K562 treated with DMSO at 1 percent for 24 hours (cell line): ENCODE measurements around the gene ATXN2L. TPM values are rescaled to one million over a fixed set of nuclear protein-coding genes. Genes with fewer than 3 reads are reported as not detected.

Experiments
- total RNA-seq: library from RNA; unstranded; fragments of 300-600 nt; gene quantifications from 2 replicates; pipeline ENCODE4 v1.2.3, GENCODE V29; 2022; ENCODE audit warnings: low read depth; ENCODE audit not compliant: insufficient read depth

The ATXN2L gene
- 275 and 280 TPM in 2 replicates for total RNA-seq

GRCh38 chr16:28822520-28823290 is at the start of gene ATXN2L:
ATXN2L (plus strand) TSS chr16:28822999; CDS start chr16:28823260, 261 bp downstream.

GRCh38 chr16:28846080-28846932 is 23.5 kb downstream of the ATXN2L start, which contains the start of gene TUFM:
TUFM (minus strand) TSS chr16:28846348; CDS start chr16:28846269, 79 bp downstream.

GRCh38 chr16:28878083-28878926 is 55.5 kb downstream of the ATXN2L start, which contains the start of gene ATP2A1:
ATP2A1 (plus strand) TSS chr16:28878488; CDS start chr16:28878672, 184 bp downstream.

Other genes starting within 250 kb of the ATXN2L start
- 6.9 and 9.0 TPM in 2 replicates for gene SULT1A2, start 225.9 kb upstream of the ATXN2L start, total RNA-seq
- 72.4 and 86.3 TPM in 2 replicates for gene SULT1A1, start 213.0 kb upstream of the ATXN2L start, total RNA-seq
- not detected in 2 replicates for gene NPIPB8, start 184.9 kb upstream of the ATXN2L start, total RNA-seq
- 271 and 279 TPM in 2 replicates for gene EIF3C, start 111.5 kb upstream of the ATXN2L start, total RNA-seq
- 0.22 TPM in 1 of 2 replicates, not detected in the other for gene NPIPB9, start 71.2 kb upstream of the ATXN2L start, total RNA-seq
- 261 and 292 TPM in 2 replicates for gene TUFM, start 23.3 kb downstream of the ATXN2L start, total RNA-seq
- gene SH2B1, start 40.8 kb downstream of the ATXN2L start, total RNA-seq = 56.6 and 57.2 TPM in 2 replicates
- gene ATP2A1, start 55.5 kb downstream of the ATXN2L start, total RNA-seq = 4.1 and 5.6 TPM in 2 replicates
- gene RABEP2, start 102.2 kb downstream of the ATXN2L start, total RNA-seq = 33.5 and 36.2 TPM in 2 replicates
- gene CD19, start 109.0 kb downstream of the ATXN2L start, total RNA-seq = 6.9 and 10.8 TPM in 2 replicates
- gene NFATC2IP, start 127.9 kb downstream of the ATXN2L start, total RNA-seq = 23.1 and 24.2 TPM in 2 replicates
- gene SPNS1, start 151.8 kb downstream of the ATXN2L start, total RNA-seq = 107 TPM in 2 replicates
- gene LAT, start 162.1 kb downstream of the ATXN2L start, total RNA-seq = 1.9 and 2.1 TPM in 2 replicates